ENCODE data around the gene CCDC93.
"Not testable (repeated sequence)": the region's sequence is repeated elsewhere in the genome, so short reads cannot be mapped to it uniquely, and the experiment has no call there.

Gene CCDC93

GRCh38 chr2:117956036-117956796 is 57.7 kb downstream of the CCDC93 start:
- DNase-seq (ENCODE audit: low read depth, low spot score), result no peak

DNA sequence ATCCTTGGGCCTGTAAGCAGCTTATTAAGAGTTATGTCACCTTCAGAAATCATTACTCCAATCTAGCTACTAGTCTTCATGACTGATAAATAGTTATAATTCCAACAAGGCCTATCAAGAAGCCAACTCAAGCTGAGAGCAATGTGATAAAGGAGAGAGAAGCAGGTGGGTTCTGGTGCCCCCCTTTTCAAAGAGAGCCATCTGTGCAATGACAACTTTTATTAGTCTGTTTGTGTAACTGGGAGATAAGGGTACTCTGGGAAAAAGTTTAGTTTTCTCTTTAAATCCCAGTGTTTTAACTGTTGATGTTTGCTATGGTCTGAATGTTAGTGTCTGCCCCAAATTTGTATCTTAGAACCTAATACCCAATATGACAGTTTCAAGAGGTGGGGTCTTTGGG is 60.6 kb downstream of the CCDC93 start:
- no peak for DNase-seq (ENCODE audit: low read depth, low spot score)

DNA sequence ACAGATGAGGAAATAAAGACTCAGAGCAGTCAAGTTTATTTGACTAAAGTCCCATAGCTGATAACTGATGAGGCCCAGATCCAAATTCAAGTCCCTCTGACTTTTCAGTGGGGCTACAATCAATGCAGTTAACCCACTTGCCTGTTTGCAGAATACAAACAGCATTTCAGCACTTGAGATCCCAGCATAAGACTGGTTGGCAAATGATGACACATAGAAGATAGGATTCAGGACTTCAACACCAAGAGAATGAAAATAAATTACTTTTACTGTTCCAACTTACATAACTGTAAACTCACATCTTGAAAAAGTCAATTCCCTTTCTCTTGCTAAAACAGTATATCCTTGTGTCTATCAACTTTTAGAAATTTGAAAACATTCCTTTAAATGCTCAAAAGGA is 61.2 kb downstream of the CCDC93 start:
- no peak for DNase-seq (ENCODE audit: low read depth, low spot score)

GRCh38 chr2:117952228-117952627 is 61.6 kb downstream of the CCDC93 start:
- no peak for DNase-seq (ENCODE audit: low read depth, low spot score)

DNA sequence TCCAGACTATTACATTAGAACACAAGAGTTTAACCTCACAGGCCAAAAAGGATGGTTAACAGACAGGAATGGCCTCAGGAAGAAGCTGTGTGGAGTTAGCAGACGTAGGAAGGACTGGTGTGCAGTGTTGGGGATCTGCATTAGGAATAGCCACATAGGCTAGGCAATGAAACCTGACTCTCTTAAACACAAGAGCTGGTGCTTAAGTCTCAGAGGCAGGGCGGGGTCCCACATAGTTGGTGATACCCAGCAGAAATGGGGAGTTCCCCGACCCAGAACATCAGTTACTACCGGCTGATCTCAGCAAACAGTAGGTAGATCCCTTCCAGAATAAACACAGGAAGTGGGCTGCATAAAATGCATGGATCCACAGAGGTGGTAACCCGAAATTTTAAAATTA is 64.1 kb downstream of the CCDC93 start:
- DNase-seq (ENCODE audit: low read depth, low spot score), result no peak

DNA sequence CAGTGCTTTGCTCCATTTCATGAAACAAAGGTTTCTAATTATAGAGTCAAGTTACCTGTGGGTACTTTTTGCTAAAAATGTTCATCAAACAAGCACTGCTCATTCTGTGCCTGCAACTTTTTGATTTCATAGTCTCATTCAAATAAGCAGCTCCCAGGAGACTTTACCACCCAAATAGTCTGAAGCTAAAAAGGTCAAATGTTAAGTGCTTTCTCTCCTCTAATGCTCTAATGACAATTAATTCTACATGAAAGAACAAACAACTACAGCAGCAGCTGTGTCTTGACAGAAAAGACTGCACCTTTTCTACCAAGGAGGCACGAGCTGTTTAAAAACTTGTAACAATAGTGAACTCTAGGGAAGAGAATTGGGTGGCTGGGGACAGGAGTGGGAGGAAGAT is 65.3 kb downstream of the CCDC93 start:
- no peak for DNase-seq (ENCODE audit: low read depth, low spot score)

DNA sequence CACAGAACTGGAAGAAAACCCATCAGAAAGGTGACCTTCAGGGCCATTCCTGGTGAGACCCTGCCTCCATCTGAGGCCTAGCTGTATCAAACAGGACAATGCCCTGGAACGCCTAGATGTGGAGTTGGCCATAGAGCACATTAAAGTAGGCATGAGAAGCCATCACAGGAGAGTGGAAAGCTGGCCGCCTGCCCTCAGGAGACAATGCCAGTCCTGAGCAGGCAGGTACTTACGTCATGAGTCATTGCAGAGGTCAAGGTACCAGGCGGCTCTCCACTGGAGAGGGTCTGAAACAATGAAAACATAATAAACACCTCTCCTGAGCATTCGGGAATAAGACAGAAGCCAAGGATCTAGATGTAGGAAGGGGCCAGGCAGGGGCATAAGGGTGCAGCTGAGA is 68.6 kb downstream of the CCDC93 start:
- DNase-seq (ENCODE audit: low read depth, low spot score), result no peak

- DNase-seq (ENCODE audit: low read depth, low spot score), result no peak
Measured at GRCh38 chr2:117944816-117945215, 69.1 kb downstream of the CCDC93 start.

DNA sequence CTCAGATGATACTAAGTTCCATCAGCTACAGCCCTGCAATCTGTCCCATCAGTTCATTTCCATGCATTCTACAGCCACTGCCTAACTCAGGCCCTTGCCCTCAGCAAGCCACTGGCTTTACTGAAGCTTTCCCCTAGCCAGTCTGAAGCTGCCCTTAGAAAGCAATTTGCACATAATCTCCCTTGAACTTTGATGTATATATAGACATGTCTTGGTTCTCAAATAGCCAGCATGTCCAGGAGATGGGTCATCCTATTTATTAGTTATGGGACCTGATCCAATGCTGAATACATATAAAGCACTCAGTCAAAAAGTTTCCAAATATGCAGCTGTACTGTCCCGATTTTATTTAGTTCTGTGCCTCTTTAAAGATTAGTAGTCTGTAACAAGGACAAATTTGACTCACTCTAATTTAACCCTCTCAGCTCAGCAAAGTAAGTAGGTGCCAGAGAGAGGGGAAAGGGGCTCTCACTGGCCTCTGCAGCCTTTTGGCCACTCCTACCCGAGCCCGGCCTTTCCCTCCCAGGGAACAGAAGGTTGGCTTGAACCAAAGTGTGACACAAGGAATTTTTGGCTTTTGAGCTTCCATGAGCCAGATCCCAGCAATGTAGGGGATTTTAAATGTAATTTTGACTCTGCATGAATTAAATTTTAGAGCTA is 70.7 kb downstream of the CCDC93 start:
- DNase-seq (ENCODE audit: low read depth, low spot score), result no peak

GRCh38 chr2:117942551-117942950 is 71.3 kb downstream of the CCDC93 start:
- DNase-seq (ENCODE audit: low read depth, low spot score), result no peak

DNA sequence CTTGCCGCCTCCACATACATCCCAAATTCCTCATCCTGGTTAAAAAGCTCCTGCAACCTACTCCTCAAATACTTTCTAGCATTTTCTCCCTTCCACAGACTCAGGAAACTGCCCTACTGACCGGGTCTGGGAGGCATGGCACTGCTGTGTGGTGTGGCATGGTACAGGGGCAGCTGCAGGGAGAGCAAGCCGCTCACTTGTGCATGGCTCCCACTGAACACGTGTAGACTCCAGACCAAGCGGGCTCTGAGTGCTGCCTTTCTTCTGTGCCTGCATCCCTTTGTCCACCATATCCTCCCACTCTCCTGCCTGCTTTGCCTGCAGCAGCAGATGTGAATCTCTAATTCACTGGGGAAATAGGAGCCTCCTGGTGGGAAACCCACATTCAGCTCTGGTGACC is 72.2 kb downstream of the CCDC93 start:
- no peak for DNase-seq (ENCODE audit: low read depth, low spot score)

- DNase-seq (ENCODE audit: low read depth, low spot score), result no peak
Measured at GRCh38 chr2:117940436-117940835, 73.4 kb downstream of the CCDC93 start.

DNA sequence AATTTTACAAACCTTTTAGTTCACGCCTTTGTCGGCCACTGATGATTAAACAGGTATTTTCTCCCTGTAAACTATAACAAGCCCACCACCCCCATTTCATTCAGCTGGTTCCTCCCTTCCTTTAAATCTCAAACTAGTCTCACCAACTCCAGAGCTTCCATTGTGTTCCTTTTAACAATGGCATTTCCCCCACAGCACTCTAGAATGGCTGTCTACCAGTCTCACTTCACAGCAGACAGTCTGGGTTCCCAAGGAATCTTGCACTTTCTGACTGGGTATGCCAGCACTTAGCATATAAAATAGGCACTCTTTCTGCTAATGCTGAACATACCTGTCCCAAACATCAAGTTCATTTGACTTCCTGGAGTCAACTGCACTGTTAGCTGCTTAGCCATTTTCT is 75.3 kb downstream of the CCDC93 start:
- DNase-seq (ENCODE audit: low read depth, low spot score), result no peak

DNA sequence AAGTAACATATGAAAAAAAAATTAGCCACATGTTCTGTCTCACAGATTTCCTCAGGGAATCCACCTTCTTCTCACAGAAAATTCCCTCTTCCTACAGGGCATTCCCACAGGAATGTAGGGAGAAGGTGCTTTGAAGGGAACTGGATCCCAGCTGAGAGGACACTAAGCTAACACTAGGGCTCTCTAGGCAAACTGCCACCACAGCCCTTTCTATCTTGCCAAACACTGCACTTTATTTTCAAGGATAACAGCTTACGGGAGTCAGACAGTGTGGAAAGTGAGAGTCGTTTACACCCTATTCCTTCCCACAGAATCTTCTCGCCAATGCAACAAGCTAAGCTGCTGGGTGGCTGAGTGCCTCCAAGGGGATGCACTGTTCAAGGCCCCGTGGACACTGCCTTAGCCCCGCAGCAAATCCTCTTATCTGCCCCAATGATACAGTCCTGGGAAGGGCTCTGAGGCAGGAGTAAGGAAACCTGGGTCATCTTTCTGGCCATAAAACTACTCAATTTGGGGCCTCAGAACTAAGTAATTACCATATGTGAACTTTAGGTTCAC is 76.9 kb downstream of the CCDC93 start:
- no peak for DNase-seq (ENCODE audit: low read depth, low spot score)

DNA sequence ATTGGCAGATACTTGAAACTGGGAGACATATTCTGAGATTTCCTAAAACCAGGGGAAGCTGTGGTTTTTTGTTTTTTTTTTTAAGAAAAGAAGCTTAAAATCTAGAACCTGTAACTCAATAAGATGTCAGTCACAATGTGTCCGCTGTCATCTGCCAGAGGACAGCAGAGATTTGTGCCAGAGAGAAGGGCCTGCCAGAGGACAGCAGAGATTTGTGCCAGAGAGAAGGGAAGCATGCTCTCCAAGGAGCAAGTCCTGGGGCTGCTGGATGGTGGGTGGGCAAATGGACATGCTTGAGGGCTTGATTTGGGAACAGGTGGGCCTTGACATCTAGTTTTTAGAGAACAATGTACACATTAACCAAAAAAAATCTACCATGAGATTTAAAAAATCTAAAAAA is 77.9 kb downstream of the CCDC93 start:
- DNase-seq (ENCODE audit: low read depth, low spot score), result no peak

- no peak for DNase-seq (ENCODE audit: low read depth, low spot score)
Measured at GRCh38 chr2:117935456-117935855, 78.4 kb downstream of the CCDC93 start.

- DNase-seq (ENCODE audit: low read depth, low spot score), result no peak
Measured at GRCh38 chr2:117933884-117934354, 80.0 kb downstream of the CCDC93 start.

DNA sequence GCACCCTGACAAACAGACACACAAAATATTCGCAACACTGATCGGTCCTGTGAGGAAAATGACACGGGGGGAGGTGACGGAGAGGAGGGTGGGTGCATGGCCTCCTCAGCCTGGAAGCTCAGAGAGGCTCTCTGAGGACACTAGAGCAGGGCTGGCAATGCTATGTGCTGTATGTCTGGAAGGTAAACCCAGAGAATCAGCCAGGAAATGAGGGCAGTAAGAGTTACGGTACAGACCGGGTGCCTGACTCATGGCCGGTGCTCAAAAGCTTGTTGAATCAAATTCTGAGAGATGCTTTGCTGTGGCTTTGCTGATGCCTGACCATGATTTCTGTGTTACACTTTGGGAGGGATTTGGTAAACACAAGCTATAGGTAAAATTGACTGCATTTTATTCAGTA is 81.9 kb downstream of the CCDC93 start:
- no peak for DNase-seq (ENCODE audit: low read depth, low spot score)

- DNase-seq (ENCODE audit: low read depth, low spot score), result no peak
Measured at GRCh38 chr2:117931266-117931665, 82.6 kb downstream of the CCDC93 start.

DNA sequence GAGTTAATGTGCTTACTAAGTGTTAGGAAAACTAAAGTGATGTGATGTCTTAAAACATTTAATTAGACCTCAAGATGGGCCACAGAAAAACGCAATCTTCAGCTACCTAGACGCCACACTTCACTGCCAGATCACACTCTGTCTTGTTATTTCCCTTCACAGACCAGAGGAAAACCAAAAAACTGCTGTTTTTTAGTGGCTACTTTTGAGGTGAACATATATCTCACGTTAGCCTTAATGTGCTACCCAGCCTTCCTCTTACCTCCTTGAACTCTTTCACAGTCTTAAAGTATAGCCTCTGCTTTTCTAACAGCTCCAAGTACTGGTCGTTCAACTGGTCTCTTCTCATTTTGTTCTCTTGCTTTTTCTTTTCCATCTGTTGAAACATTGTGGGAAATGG is 83.1 kb downstream of the CCDC93 start:
- no peak for DNase-seq (ENCODE audit: low read depth, low spot score)

- not testable (repeated sequence) for DNase-seq (ENCODE audit: low read depth, low spot score)
Measured at GRCh38 chr2:117923471-117923870, 90.4 kb downstream of the CCDC93 start.

DNA sequence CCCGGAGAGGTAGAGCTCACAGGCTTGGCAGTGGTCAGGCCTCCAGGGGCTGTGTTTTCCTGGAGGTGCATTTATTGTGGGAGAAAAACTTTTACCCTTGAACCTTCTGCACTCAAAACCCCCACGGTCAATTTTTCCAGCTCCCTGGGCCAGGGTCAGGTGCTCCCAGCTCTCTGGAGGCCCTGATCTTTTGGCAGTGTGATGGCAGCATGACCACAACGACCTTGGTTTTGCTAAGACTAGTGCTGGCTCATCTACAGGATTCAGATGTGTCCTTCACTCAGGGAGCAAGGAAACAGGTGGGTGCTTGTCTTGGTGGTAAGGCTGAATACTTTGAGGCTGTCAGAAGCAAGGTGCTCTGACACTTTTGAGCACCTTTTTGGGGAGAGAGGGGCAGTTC is 92.3 kb downstream of the CCDC93 start:
- DNase-seq (ENCODE audit: low read depth, low spot score), result no peak

DNA sequence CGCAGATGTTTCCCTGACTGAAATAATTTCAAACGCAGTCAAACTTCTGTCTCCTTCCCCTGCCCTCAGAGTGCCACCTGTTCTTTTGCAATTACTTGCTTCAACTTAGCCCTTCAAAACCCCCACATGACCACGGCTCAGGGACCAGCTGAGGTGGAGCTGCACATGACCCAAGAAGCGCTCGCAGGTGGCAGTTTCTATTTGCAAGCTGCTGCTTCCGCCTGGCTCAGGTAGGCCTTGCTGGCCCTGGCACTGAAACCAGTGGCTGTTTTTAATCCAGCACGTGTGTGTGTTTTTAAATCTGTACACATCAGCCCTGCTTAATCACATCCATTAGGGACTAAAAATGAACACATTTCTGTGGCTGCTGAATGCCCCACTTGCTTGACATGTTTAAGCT is 95.3 kb downstream of the CCDC93 start:
- DNase-seq (ENCODE audit: low read depth, low spot score), result no peak
